Measurements from ENCODE around the gene EPC2. TPM values are rescaled to one million over a fixed set of nuclear protein-coding genes. Genes with fewer than 3 reads are reported as not detected.
A peak's percentile ranks its signal among the peaks of the same experiment; 100 is the strongest.

EPC2 gene
- total and polyA plus RNA-seq, 2 experiments from 2014 or later, result 6.3 to 27.0 TPM

- Histone ChIP-seq H2AFZ (peak overlapping the region; percentile 8; the same call in 1 of the 2 replicates), H3K4me1 (ENCODE audit: insufficient read depth) (peaks cover 28% of the 10 kb centered on the region), H4K20me1 (replicated peaks; ENCODE audit: insufficient read depth) (no peaks in the 10 kb centered on the region), H3K9me2 (ENCODE audit: insufficient read depth) (0 out of 2 replicates have a peak, but pooled peaks cover 8% of the 10 kb centered on the region), H3K79me2 (replicated peaks; ENCODE audit: insufficient read depth) (no peaks in the 10 kb centered on the region), H3K27ac (ENCODE audit: low read depth) (peak overlapping the region; percentile 85), H3F3A (replicated peaks; ENCODE audit: low read depth) (no peaks in the 10 kb centered on the region), H3K27me3 (ENCODE audit: insufficient read depth) (no peaks in the 10 kb centered on the region), H3K4me3 (no peak overlapping the region), H3K36me3 (ENCODE audit: insufficient read depth) (no peaks in the 10 kb centered on the region), H3K4me2 (peak overlapping the region; percentile 40)
- Mint-ChIP-seq H3K27me3 (ENCODE audit: insufficient read depth, low read depth, poor library complexity) (no peaks in the 10 kb centered on the region), H3K9me3 (no peaks in the 10 kb centered on the region), H3K27ac (peak overlapping the region; percentile 93), H3K4me1 (peaks cover 25% of the 10 kb centered on the region), H3K4me3 (no peak overlapping the region; the same call in 2 of the 3 replicates), H3K36me3 (ENCODE audit: low read depth) (no peaks in the 10 kb centered on the region)
- DNase-seq (ENCODE audit: low spot score) (peak; percentile 76), ATAC-seq (peak; percentile 94)
- TF ChIP-seq, protein P1, sequence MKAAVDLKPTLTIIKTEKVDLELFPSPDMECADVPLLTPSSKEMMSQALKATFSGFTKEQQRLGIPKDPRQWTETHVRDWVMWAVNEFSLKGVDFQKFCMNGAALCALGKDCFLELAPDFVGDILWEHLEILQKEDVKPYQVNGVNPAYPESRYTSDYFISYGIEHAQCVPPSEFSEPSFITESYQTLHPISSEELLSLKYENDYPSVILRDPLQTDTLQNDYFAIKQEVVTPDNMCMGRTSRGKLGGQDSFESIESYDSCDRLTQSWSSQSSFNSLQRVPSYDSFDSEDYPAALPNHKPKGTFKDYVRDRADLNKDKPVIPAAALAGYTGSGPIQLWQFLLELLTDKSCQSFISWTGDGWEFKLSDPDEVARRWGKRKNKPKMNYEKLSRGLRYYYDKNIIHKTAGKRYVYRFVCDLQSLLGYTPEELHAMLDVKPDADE (IDR thresholded peaks at IDR 0.05), result no peak
- TF ChIP-seq EZH2 (IDR thresholded peaks at IDR 0.05; ENCODE audit: low read depth, unreplicated experiment), result no peak
- TF ChIP-seq, protein P2, sequence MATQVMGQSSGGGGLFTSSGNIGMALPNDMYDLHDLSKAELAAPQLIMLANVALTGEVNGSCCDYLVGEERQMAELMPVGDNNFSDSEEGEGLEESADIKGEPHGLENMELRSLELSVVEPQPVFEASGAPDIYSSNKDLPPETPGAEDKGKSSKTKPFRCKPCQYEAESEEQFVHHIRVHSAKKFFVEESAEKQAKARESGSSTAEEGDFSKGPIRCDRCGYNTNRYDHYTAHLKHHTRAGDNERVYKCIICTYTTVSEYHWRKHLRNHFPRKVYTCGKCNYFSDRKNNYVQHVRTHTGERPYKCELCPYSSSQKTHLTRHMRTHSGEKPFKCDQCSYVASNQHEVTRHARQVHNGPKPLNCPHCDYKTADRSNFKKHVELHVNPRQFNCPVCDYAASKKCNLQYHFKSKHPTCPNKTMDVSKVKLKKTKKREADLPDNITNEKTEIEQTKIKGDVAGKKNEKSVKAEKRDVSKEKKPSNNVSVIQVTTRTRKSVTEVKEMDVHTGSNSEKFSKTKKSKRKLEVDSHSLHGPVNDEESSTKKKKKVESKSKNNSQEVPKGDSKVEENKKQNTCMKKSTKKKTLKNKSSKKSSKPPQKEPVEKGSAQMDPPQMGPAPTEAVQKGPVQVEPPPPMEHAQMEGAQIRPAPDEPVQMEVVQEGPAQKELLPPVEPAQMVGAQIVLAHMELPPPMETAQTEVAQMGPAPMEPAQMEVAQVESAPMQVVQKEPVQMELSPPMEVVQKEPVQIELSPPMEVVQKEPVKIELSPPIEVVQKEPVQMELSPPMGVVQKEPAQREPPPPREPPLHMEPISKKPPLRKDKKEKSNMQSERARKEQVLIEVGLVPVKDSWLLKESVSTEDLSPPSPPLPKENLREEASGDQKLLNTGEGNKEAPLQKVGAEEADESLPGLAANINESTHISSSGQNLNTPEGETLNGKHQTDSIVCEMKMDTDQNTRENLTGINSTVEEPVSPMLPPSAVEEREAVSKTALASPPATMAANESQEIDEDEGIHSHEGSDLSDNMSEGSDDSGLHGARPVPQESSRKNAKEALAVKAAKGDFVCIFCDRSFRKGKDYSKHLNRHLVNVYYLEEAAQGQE (IDR thresholded peaks at IDR 0.05; ENCODE audit: unreplicated experiment), result no peak
- TF ChIP-seq, protein P3, sequence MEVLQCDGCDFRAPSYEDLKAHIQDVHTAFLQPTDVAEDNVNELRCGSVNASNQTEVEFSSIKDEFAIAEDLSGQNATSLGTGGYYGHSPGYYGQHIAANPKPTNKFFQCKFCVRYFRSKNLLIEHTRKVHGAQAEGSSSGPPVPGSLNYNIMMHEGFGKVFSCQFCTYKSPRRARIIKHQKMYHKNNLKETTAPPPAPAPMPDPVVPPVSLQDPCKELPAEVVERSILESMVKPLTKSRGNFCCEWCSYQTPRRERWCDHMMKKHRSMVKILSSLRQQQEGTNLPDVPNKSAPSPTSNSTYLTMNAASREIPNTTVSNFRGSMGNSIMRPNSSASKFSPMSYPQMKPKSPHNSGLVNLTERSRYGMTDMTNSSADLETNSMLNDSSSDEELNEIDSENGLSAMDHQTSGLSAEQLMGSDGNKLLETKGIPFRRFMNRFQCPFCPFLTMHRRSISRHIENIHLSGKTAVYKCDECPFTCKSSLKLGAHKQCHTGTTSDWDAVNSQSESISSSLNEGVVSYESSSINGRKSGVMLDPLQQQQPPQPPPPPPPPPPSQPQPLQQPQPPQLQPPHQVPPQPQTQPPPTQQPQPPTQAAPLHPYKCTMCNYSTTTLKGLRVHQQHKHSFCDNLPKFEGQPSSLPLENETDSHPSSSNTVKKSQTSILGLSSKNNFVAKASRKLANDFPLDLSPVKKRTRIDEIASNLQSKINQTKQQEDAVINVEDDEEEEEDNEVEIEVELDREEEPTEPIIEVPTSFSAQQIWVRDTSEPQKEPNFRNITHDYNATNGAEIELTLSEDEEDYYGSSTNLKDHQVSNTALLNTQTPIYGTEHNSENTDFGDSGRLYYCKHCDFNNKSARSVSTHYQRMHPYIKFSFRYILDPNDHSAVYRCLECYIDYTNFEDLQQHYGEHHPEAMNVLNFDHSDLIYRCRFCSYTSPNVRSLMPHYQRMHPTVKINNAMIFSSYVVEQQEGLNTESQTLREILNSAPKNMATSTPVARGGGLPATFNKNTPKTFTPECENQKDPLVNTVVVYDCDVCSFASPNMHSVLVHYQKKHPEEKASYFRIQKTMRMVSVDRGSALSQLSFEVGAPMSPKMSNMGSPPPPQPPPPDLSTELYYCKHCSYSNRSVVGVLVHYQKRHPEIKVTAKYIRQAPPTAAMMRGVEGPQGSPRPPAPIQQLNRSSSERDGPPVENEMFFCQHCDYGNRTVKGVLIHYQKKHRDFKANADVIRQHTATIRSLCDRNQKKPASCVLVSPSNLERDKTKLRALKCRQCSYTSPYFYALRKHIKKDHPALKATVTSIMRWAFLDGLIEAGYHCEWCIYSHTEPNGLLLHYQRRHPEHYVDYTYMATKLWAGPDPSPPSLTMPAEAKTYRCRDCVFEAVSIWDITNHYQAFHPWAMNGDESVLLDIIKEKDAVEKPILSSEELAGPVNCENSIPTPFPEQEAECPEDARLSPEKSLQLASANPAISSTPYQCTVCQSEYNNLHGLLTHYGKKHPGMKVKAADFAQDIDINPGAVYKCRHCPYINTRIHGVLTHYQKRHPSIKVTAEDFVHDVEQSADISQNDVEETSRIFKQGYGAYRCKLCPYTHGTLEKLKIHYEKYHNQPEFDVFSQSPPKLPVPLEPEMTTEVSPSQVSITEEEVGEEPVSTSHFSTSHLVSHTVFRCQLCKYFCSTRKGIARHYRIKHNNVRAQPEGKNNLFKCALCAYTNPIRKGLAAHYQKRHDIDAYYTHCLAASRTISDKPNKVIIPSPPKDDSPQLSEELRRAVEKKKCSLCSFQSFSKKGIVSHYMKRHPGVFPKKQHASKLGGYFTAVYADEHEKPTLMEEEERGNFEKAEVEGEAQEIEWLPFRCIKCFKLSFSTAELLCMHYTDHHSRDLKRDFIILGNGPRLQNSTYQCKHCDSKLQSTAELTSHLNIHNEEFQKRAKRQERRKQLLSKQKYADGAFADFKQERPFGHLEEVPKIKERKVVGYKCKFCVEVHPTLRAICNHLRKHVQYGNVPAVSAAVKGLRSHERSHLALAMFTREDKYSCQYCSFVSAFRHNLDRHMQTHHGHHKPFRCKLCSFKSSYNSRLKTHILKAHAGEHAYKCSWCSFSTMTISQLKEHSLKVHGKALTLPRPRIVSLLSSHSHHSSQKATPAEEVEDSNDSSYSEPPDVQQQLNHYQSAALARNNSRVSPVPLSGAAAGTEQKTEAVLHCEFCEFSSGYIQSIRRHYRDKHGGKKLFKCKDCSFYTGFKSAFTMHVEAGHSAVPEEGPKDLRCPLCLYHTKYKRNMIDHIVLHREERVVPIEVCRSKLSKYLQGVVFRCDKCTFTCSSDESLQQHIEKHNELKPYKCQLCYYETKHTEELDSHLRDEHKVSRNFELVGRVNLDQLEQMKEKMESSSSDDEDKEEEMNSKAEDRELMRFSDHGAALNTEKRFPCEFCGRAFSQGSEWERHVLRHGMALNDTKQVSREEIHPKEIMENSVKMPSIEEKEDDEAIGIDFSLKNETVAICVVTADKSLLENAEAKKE (CRISPR knock-in tag; IDR thresholded peaks at IDR 0.05), result no peak
- no peak for TF ChIP-seq ZNF114 (CRISPR knock-in tag; IDR thresholded peaks at IDR 0.05)
- TF ChIP-seq CREB1 (CRISPR knock-in tag; IDR thresholded peaks at IDR 0.05; ENCODE audit: low read depth), result no peak
Observed at GRCh38 chr2:148614014-148614321, 30.6 kb upstream of the EPC2 start.

Measured in GM23338 (cell line).